ENCODE measurements around the gene CHRFAM7A. TPM values are rescaled to one million over a fixed set of nuclear protein-coding genes. Genes with fewer than 3 reads are reported as not detected.
"Not testable (repeated sequence)": the region's sequence is repeated elsewhere in the genome, so short reads cannot be mapped to it uniquely, and the experiment has no call there.

The CHRFAM7A gene
- total and polyA plus RNA-seq, 9 of the 15 experiments (the other 6 are each of a cell fraction or from before 2014, with no cell fraction given): 0.93 TPM; not detected in 8

DNA sequence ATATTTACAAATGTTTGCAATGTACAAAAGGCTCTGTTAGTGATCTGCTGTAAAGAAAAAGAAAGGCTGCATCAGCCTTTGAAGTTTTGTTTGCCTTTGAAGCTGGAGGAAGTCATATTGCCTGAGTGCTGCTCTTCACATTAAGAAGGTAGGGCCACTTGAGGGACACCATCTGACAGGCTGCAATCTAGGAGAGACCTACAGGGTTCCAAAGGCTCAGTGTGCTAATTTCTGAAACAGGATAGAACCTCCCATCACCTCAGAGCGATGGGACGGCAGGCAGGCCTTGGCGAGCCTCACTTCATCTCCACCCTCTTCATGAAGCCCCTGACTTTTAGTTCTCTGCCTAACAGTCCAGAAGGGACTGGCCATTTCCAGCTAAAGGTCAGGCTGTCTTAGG is 77.6 kb downstream of the CHRFAM7A start:
- DNase-seq (ENCODE audit: extremely low read depth in 1 of 4, low spot score in 3 of 4); H3K9me1 ChIP-seq (ENCODE audit: control insufficient read depth, insufficient read depth, low read length); intact Hi-C loops (cut with micrococcal nuclease); POLR2A ChIA-PET; H3K4me2 ChIP-seq (ENCODE audit: insufficient read depth, low read length); H3K27me3 ChIP-seq (ENCODE audit: control insufficient read depth in 2 of 2, insufficient read depth in 2 of 2, low read length in 2 of 2); H3K27ac ChIP-seq (ENCODE audit: extremely low read depth, low read depth, low read length); H3K79me2 ChIP-seq (ENCODE audit: control insufficient read depth, insufficient read depth, low read length); H3K9ac ChIP-seq (ENCODE audit: insufficient read depth in 1 of 2, low read depth in 2 of 2, low read length in 2 of 2); H3K36me3 ChIP-seq (ENCODE audit: control insufficient read depth, insufficient read depth, low read length); CTCF ChIA-PET (ENCODE audit: low intra/inter-chr PET ratio); ATAC-seq; H3K4me1 ChIP-seq (replicated peaks in 1 of 2; ENCODE audit: control insufficient read depth in 2 of 2, insufficient read depth in 2 of 2, low read length in 2 of 2); BruUV-seq (replicated peaks); H2AFZ ChIP-seq (ENCODE audit: low read depth, low read length); H4K20me1 ChIP-seq (replicated peaks; ENCODE audit: control insufficient read depth, insufficient read depth, low read length); H3K4me3 ChIP-seq; FAIRE-seq; in situ Hi-C loops (cut with MboI); H3K9me3 ChIP-seq (replicated peaks; ENCODE audit: control insufficient read depth, insufficient read depth, low read depth, low read length): not testable (repeated sequence)
- WGBS (ENCODE audit: insufficient coverage, low coverage, missing lambda C conversion rate): no CpG with 5 or more reads among the region's 3 CpGs

DNA sequence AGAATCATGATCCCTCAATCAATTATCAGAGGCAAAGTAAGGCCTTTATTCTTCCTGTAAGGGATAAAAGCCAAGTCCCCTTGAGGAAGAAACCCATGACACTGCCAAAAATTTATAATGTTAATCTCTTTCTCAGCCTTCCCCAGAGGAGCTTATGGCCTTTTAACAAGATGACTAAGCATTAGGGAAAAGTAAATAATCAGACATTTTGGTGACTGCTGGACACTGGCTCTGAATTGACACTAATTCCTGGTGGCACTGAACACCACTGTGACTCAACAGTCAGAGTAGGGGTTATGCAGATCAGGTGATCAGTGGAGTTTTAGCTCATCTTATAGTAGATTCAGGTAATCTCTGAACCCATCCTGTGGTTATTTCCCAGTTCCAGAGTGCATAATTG is 82.8 kb downstream of the CHRFAM7A start:
- H3K9ac ChIP-seq (ENCODE audit: insufficient read depth in 1 of 2, low read depth in 2 of 2, low read length in 2 of 2); BruUV-seq (replicated peaks); intact Hi-C loops (cut with micrococcal nuclease); H3K9me3 ChIP-seq (replicated peaks; ENCODE audit: control insufficient read depth, insufficient read depth, low read depth, low read length); H3K36me3 ChIP-seq (ENCODE audit: control insufficient read depth, insufficient read depth, low read length); H3K27me3 ChIP-seq (ENCODE audit: control insufficient read depth in 2 of 2, insufficient read depth in 2 of 2, low read length in 2 of 2); ATAC-seq; CTCF ChIA-PET (ENCODE audit: low intra/inter-chr PET ratio); H3K27ac ChIP-seq (ENCODE audit: extremely low read depth, low read depth, low read length); H3K79me2 ChIP-seq (ENCODE audit: control insufficient read depth, insufficient read depth, low read length); H3K9me1 ChIP-seq (ENCODE audit: control insufficient read depth, insufficient read depth, low read length); POLR2A ChIA-PET; H4K20me1 ChIP-seq (replicated peaks; ENCODE audit: control insufficient read depth, insufficient read depth, low read length); H3K4me2 ChIP-seq (ENCODE audit: insufficient read depth, low read length); H3K4me3 ChIP-seq; H2AFZ ChIP-seq (ENCODE audit: low read depth, low read length); H3K4me1 ChIP-seq (replicated peaks in 1 of 2; ENCODE audit: control insufficient read depth in 2 of 2, insufficient read depth in 2 of 2, low read length in 2 of 2); DNase-seq (ENCODE audit: extremely low read depth in 1 of 4, low spot score in 3 of 4): not testable (repeated sequence)
- peak; percentile 19 for FAIRE-seq
- in situ Hi-C loops (cut with MboI): loop anchor here (5.0 kb wide), 1 partner anchor 1912 kb away; no protein-coding TSS in a partner anchor

Small RNA genes within 50 kb of the gene (small RNA-seq; reads per million reads assigned to genes)
- gene AC019322.2 (not detected), gene RF00019 (not detected), gene RF00096 (not detected), gene RN7SL196P (not detected)

Other genes with a start within 250 kb of the CHRFAM7A start
- gene GOLGA8R, start 20.7 kb upstream of the CHRFAM7A start, total RNA-seq (2014; rRNA removed): 0.04 TPM in 1 of 2 replicates, not detected in the other
- 0.10 TPM in 1 of 2 replicates, not detected in the other for gene GOLGA8R, start 20.7 kb upstream of the CHRFAM7A start, total RNA-seq (2014; rRNA removed; fragmentation: Illumina TruSeq; extraction: Trizol)
- gene GOLGA8R, start 20.7 kb upstream of the CHRFAM7A start, total RNA-seq (2015; rRNA removed; fragmentation: Illumina TruSeq; extraction: Trizol): 0.07 TPM in 1 of 2 replicates, not detected in the other
- 0.04 and 0.11 TPM in 2 replicates for gene GOLGA8R, start 20.7 kb upstream of the CHRFAM7A start, total RNA-seq (2021)
- gene GOLGA8R, start 20.7 kb upstream of the CHRFAM7A start, polyA plus RNA-seq (2011; rRNA removed): 0.05 TPM in 1 of 2 replicates, not detected in the other
- gene GOLGA8R, start 20.7 kb upstream of the CHRFAM7A start, polyA plus RNA-seq (2014; fragmentation: Illumina TruSeq; extraction: Trizol): 0.12 TPM in 1 of 2 replicates, not detected in the other
- under 1 TPM in 1 of 2 experiments, not detected in 1; 0.01 TPM for gene GOLGA8R, start 20.7 kb upstream of the CHRFAM7A start, polyA plus RNA-seq (2014; fragmentation: Nextera tagmentation; extraction: Ambion mirVana)
- 0.04 and 0.36 TPM in 2 replicates for gene GOLGA8R, start 20.7 kb upstream of the CHRFAM7A start, polyA plus RNA-seq (2014; rRNA removed)
- 0.23 TPM in 1 of 2 replicates, not detected in the other for gene GOLGA8Q, start 158.5 kb upstream of the CHRFAM7A start, total RNA-seq (2014; rRNA removed)
- 0.07 TPM in 1 of 2 replicates, not detected in the other for gene GOLGA8Q, start 158.5 kb upstream of the CHRFAM7A start, total RNA-seq (2014; rRNA removed; fragmentation: Illumina TruSeq; extraction: Trizol)
- gene GOLGA8Q, start 158.5 kb upstream of the CHRFAM7A start, total RNA-seq (2015; rRNA removed; fragmentation: Illumina TruSeq; extraction: Trizol): not detected in 2 replicates
- gene GOLGA8Q, start 158.5 kb upstream of the CHRFAM7A start, total RNA-seq (2021): not detected in 2 replicates
- gene GOLGA8Q, start 158.5 kb upstream of the CHRFAM7A start, polyA plus RNA-seq (2011; rRNA removed): not detected in 2 replicates
- gene GOLGA8Q, start 158.5 kb upstream of the CHRFAM7A start, polyA plus RNA-seq (2014; fragmentation: Illumina TruSeq; extraction: Trizol): not detected in 2 replicates
- gene GOLGA8Q, start 158.5 kb upstream of the CHRFAM7A start, polyA plus RNA-seq (2014; fragmentation: Nextera tagmentation; extraction: Ambion mirVana): not detected
- not detected in 2 replicates for gene GOLGA8Q, start 158.5 kb upstream of the CHRFAM7A start, polyA plus RNA-seq (2014; rRNA removed)
- not detected in 2 replicates for gene GOLGA8H, start 210.5 kb upstream of the CHRFAM7A start, total RNA-seq (2014; rRNA removed)
- not detected in 2 replicates for gene GOLGA8H, start 210.5 kb upstream of the CHRFAM7A start, total RNA-seq (2014; rRNA removed; fragmentation: Illumina TruSeq; extraction: Trizol)
- not detected in 2 replicates for gene GOLGA8H, start 210.5 kb upstream of the CHRFAM7A start, total RNA-seq (2015; rRNA removed; fragmentation: Illumina TruSeq; extraction: Trizol)
- gene GOLGA8H, start 210.5 kb upstream of the CHRFAM7A start, total RNA-seq (2021): not detected in 2 replicates
- gene GOLGA8H, start 210.5 kb upstream of the CHRFAM7A start, polyA plus RNA-seq (2011; rRNA removed): not detected in 2 replicates
- not detected in 2 replicates for gene GOLGA8H, start 210.5 kb upstream of the CHRFAM7A start, polyA plus RNA-seq (2014; fragmentation: Illumina TruSeq; extraction: Trizol)
- not detected for gene GOLGA8H, start 210.5 kb upstream of the CHRFAM7A start, polyA plus RNA-seq (2014; fragmentation: Nextera tagmentation; extraction: Ambion mirVana)
- 0.04 TPM in 1 of 2 replicates, not detected in the other for gene GOLGA8H, start 210.5 kb upstream of the CHRFAM7A start, polyA plus RNA-seq (2014; rRNA removed)